Neural cell (in vitro differentiated cells): Measurements from ENCODE around the gene FAM20C. TPM values are rescaled to one million over a fixed set of nuclear protein-coding genes. Genes with fewer than 3 reads are reported as not detected.

Experiments
- H2AFZ ChIP-seq: fragments of 200-600, 300-800 bp; sonication (generic), shearing (Covaris generic); 2 replicates; pipeline ENCODE4 v1.6.0; 2014; ENCODE audit warnings: low read depth, mild to moderate bottlenecking, antibody characterized with exemption, low read length, moderate library complexity
- H3F3A ChIP-seq: fragments of 200-600 bp; shearing (Covaris generic); 2 replicates; pipeline ENCODE4 v1.6.1; 2016; ENCODE audit warnings: mild to moderate bottlenecking, moderate library complexity, mixed read lengths, antibody characterized with exemption, low read length; ENCODE audit not compliant: insufficient read depth, poor library complexity, severe bottlenecking
- H3K27ac ChIP-seq: fragments of 200-600, 300-800 bp; sonication (generic), shearing (Covaris generic); 2 replicates; pipeline ENCODE4 v1.5.1; 2014; ENCODE audit warnings: mild to moderate bottlenecking, low read length, moderate library complexity
- H3K27me3 ChIP-seq: fragments of 300-800, 200-600 bp; sonication (generic), shearing (Covaris generic); 2 replicates; pipeline ENCODE4 v1.6.0; 2014; ENCODE audit warnings: mild to moderate bottlenecking, low read depth, low read length, moderate library complexity; ENCODE audit not compliant: insufficient read depth
- H3K36me3 ChIP-seq: fragments of 300-800, 200-600 bp; sonication (generic), shearing (Covaris generic); 2 replicates; pipeline ENCODE4 v1.5.1; 2014; ENCODE audit warnings: mild to moderate bottlenecking, antibody characterized with exemption, low read length, moderate library complexity; ENCODE audit not compliant: insufficient read depth
- H3K4me2 ChIP-seq: fragments of 300-800, 200-600 bp; sonication (generic), shearing (Covaris generic); 2 replicates; pipeline ENCODE4 v1.6.0; 2014; ENCODE audit warnings: mild to moderate bottlenecking, low read length
- H3K4me3 ChIP-seq: fragments of 300-800, 200-600 bp; sonication (generic), shearing (Covaris generic); 2 replicates; pipeline ENCODE4 v1.5.1; 2014; ENCODE audit warnings: mild to moderate bottlenecking, low read length, moderate library complexity
- H3K79me2 ChIP-seq: fragments of 200-600 bp; shearing (Covaris generic); replicated peaks from 2 replicates; pipeline ENCODE4 v1.6.0; 2014; ENCODE audit warnings: mild to moderate bottlenecking, low read length, moderate library complexity; ENCODE audit not compliant: insufficient read depth
- H3K9ac ChIP-seq: fragments of 300-800, 200-600 bp; sonication (generic), shearing (Covaris generic); 2 replicates; pipeline ENCODE4 v1.6.1; 2016; ENCODE audit warnings: mild to moderate bottlenecking, low read length, mixed read lengths
- H3K9me2 ChIP-seq: fragments of 200-600 bp; shearing (Covaris generic); 2 replicates; pipeline ENCODE4 v1.6.1; 2016; ENCODE audit warnings: mild to moderate bottlenecking, low read length, mixed read lengths; ENCODE audit not compliant: insufficient read depth
- H3K9me3 ChIP-seq: fragments of 200-600, 300-800 bp; sonication (generic), shearing (Covaris generic); 2 replicates; pipeline ENCODE4 v1.6.1; 2016; ENCODE audit warnings: mild to moderate bottlenecking, mixed run types, low read length, moderate library complexity, mixed read lengths
- H4K20me1 ChIP-seq: fragments of 200-600 bp; shearing (Covaris generic); 2 replicates; pipeline ENCODE4 v1.6.1; 2016; ENCODE audit warnings: mild to moderate bottlenecking, mixed run types; ENCODE audit not compliant: insufficient read depth
- CTCF ChIP-seq: fragments of 450-650 bp; IDR thresholded peaks from 2 replicates; pipeline ENCODE4 v1.5.1; 2014; ENCODE audit warnings: antibody characterized with exemption, mild to moderate bottlenecking, moderate library complexity; ENCODE audit not compliant: poor library complexity, severe bottlenecking
- EP300 ChIP-seq: fragments of 450-650 bp; conservative IDR thresholded peaks from 2 replicates; pipeline ENCODE4 v1.6.1; 2014; ENCODE audit warnings: antibody characterized with exemption, mild to moderate bottlenecking, moderate library complexity; ENCODE audit not compliant: poor library complexity, severe bottlenecking
- EZH2 ChIP-seq: fragments of 200-600, 300-800 bp; shearing (Covaris generic), sonication (generic); IDR thresholded peaks from 2 replicates; pipeline ENCODE4 v1.6.1; 2014; ENCODE audit warnings: antibody characterized with exemption, low read length, borderline replicate concordance, mild to moderate bottlenecking; ENCODE audit not compliant: insufficient read depth, poor library complexity, severe bottlenecking
- MXI1 ChIP-seq: fragments of 450-650 bp; conservative IDR thresholded peaks from 2 replicates; pipeline ENCODE4 v1.6.1; 2014; ENCODE audit warnings: antibody characterized with exemption, mild to moderate bottlenecking; ENCODE audit not compliant: poor library complexity, severe bottlenecking
- POLR2AphosphoS5 ChIP-seq: IDR thresholded peaks from 2 replicates; pipeline ENCODE4 v1.6.1; 2012
- RAD21 ChIP-seq: fragments of 450-650 bp; conservative IDR thresholded peaks from 2 replicates; pipeline ENCODE4 v1.6.1; 2014; ENCODE audit warnings: antibody characterized with exemption, mild to moderate bottlenecking, moderate library complexity
- SMC3 ChIP-seq: fragments of 450-650 bp; conservative IDR thresholded peaks from 2 replicates; pipeline ENCODE4 v1.6.1; 2014; ENCODE audit warnings: antibody characterized with exemption, mild to moderate bottlenecking, moderate library complexity; ENCODE audit not compliant: poor library complexity
- TAF1 ChIP-seq: IDR thresholded peaks from 2 replicates; pipeline ENCODE4 v1.6.1; 2012; ENCODE audit warnings: low read depth
- polyA plus RNA-seq: library from polyadenylated mRNA; depleted of rRNA; stranded (reverse); fragments of >200 nt; gene quantifications from 2 replicates; pipeline ENCODE4 v1.2.3, GENCODE V29; 2014
- TF ChIP-seq, protein P1 (sequence below): IDR thresholded peaks from 2 replicates; pipeline ENCODE4 v1.6.1; 2012; ENCODE audit warnings: borderline replicate concordance

The FAM20C gene
- polyA plus RNA-seq, 1 donor from 2014 or later: 22.7 TPM

- TF ChIP-seq CTCF: no peak
- no peak for TF ChIP-seq EP300
- TF ChIP-seq MXI1: no peak
- TF ChIP-seq POLR2AphosphoS5: no peak
- H2AFZ ChIP-seq: no peak overlapping the region
- H3K27ac ChIP-seq: no peak overlapping the region
- H3K9me2 ChIP-seq: no peaks in the 10 kb centered on the region
- H3K36me3 ChIP-seq: no peaks in the 10 kb centered on the region
- H3K9me3 ChIP-seq: no peaks in the 10 kb centered on the region
- H3K9ac ChIP-seq: no peak overlapping the region
- H3K79me2 ChIP-seq: no peaks in the 10 kb centered on the region
- no peaks in the 10 kb centered on the region for H3K27me3 ChIP-seq
- no peaks in the 10 kb centered on the region for H4K20me1 ChIP-seq
- no peaks in the 10 kb centered on the region for H3F3A ChIP-seq
- H3K4me3 ChIP-seq: no peak overlapping the region
- H3K4me2 ChIP-seq: no peak overlapping the region
These were observed 28.1 kb upstream of the FAM20C start for GRCh38 chr7:163971-164881.

- Histone ChIP-seq H2AFZ (no peak overlapping the region), H3K4me2 (no peak overlapping the region), H3K4me3 (no peak overlapping the region), H3K27ac (no peak overlapping the region), H3F3A (no peaks in the 10 kb centered on the region), H3K9ac (no peak overlapping the region), H3K36me3 (no peaks in the 10 kb centered on the region), H3K27me3 (no peaks in the 10 kb centered on the region), H3K9me2 (no peaks in the 10 kb centered on the region), H3K79me2 (no peaks in the 10 kb centered on the region), H4K20me1 (no peaks in the 10 kb centered on the region), H3K9me3 (no peaks in the 10 kb centered on the region)
- TF ChIP-seq POLR2AphosphoS5 (no peak), RAD21 (no peak), EP300 (no peak), TAF1 (no peak)
These were observed 27.3 kb upstream of the FAM20C start for GRCh38 chr7:164882-165660.

DNA sequence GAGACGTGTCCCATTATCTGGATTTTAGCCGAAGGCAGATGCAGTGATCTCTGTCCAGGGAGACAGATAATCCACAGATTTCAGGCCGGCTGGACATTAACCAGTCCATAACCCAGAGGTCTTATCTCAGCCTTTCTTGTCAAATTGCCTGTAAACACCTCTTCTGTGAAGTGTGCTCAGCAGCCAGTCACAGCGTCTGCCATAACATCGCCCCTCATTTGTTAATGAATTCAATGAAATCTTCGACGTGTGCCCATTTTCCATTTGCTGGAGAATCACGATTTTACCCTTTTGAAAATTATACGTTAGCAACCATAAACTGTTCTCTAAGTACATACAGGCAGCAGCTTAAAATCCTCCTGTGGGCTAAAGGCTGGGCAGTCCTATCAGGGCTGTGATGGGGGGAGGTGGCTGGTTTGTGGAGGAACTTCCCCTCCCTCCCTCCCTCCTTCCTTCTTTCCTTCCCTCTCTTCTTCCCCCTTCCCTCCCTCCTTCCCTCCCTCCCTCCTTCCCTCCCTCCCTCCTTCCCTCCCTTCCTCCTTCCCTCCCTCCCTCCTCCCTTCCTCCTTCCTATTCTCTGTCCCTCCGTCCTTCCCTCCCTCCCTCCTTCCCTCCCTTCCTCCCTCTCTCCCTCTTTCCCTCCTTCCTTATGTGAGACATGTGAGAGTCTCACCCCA lies 26.6 kb upstream of the FAM20C start:
- TF ChIP-seq SMC3 (no peak), MXI1 (no peak), CTCF (no peak), EZH2 (no peak), POLR2AphosphoS5 (no peak), RAD21 (no peak), EP300 (no peak), TAF1 (no peak)
- TF ChIP-seq, protein P1, sequence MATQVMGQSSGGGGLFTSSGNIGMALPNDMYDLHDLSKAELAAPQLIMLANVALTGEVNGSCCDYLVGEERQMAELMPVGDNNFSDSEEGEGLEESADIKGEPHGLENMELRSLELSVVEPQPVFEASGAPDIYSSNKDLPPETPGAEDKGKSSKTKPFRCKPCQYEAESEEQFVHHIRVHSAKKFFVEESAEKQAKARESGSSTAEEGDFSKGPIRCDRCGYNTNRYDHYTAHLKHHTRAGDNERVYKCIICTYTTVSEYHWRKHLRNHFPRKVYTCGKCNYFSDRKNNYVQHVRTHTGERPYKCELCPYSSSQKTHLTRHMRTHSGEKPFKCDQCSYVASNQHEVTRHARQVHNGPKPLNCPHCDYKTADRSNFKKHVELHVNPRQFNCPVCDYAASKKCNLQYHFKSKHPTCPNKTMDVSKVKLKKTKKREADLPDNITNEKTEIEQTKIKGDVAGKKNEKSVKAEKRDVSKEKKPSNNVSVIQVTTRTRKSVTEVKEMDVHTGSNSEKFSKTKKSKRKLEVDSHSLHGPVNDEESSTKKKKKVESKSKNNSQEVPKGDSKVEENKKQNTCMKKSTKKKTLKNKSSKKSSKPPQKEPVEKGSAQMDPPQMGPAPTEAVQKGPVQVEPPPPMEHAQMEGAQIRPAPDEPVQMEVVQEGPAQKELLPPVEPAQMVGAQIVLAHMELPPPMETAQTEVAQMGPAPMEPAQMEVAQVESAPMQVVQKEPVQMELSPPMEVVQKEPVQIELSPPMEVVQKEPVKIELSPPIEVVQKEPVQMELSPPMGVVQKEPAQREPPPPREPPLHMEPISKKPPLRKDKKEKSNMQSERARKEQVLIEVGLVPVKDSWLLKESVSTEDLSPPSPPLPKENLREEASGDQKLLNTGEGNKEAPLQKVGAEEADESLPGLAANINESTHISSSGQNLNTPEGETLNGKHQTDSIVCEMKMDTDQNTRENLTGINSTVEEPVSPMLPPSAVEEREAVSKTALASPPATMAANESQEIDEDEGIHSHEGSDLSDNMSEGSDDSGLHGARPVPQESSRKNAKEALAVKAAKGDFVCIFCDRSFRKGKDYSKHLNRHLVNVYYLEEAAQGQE: no peak
- Histone ChIP-seq H3K36me3 (no peaks in the 10 kb centered on the region), H3K27me3 (no peaks in the 10 kb centered on the region), H3K9me2 (no peaks in the 10 kb centered on the region), H3K79me2 (no peaks in the 10 kb centered on the region), H2AFZ (no peak overlapping the region), H3K9me3 (no peaks in the 10 kb centered on the region), H3F3A (no peaks in the 10 kb centered on the region), H3K4me2 (no peak overlapping the region), H3K27ac (no peak overlapping the region), H3K4me3 (no peak overlapping the region), H3K9ac (no peak overlapping the region), H4K20me1 (no peaks in the 10 kb centered on the region)
